C4-2B (cell line): ENCODE measurements around the gene CHRNA7.

Experiments used
- H3K27ac ChIP-seq: fragments of 450-650 bp; 2 replicates; pipeline ENCODE4 v1.5.1; 2017
- CTCF ChIP-seq: fragments of 450-650 bp; conservative IDR thresholded peaks from 2 replicates; pipeline ENCODE4 v1.5.1; 2017; ENCODE audit warnings: mild to moderate bottlenecking
- ZFX ChIP-seq: fragments of 450-650 bp; IDR thresholded peaks from 2 replicates; pipeline ENCODE4 v1.6.1; 2017

Gene CHRNA7

GRCh38 chr15:32067115-32067514 is 36.8 kb downstream of the CHRNA7 start:
- TF ChIP-seq CTCF (no peak), ZFX (no peak)
- H3K27ac ChIP-seq = no peak overlapping the region

- no peak overlapping the region for H3K27ac ChIP-seq
- no peak for TF ChIP-seq ZFX
- no peak for TF ChIP-seq CTCF
These were observed 59.6 kb downstream of the CHRNA7 start for GRCh38 chr15:32089851-32090359.

- peak overlapping the region; percentile 50; the same call in 1 of the 2 replicates for H3K27ac ChIP-seq
- TF ChIP-seq ZFX (no peak), CTCF (no peak)
These were observed 61.4 kb downstream of the CHRNA7 start for GRCh38 chr15:32091505-32092380.

- no peak for TF ChIP-seq ZFX
- no peak for TF ChIP-seq CTCF
- H3K27ac ChIP-seq = no peak overlapping the region
These were observed 65.9 kb downstream of the CHRNA7 start for GRCh38 chr15:32096213-32096612.

- TF ChIP-seq CTCF = no peak
- TF ChIP-seq ZFX = no peak
These were observed 66.8 kb downstream of the CHRNA7 start for GRCh38 chr15:32096916-32097617.

GRCh38 chr15:32098033-32098432 is 67.7 kb downstream of the CHRNA7 start:
- no peak overlapping the region for H3K27ac ChIP-seq
- TF ChIP-seq ZFX (no peak), CTCF (no peak)

More at GRCh38 chr15:32096916-32097617, 66.8 kb downstream of the CHRNA7 start:
- H3K27ac ChIP-seq = no peak overlapping the region
